GM19324 (cell line): ENCODE data around the gene RAD54L.
"Not testable (repeated sequence)": the region's sequence is repeated elsewhere in the genome, so short reads cannot be mapped to it uniquely, and the experiment has no call there.

Experiments used
- ATAC-seq: cut with Tn5 transposase; IDR thresholded peaks from one replicate; pipeline ENCODE4 v1.9.1; 2021; ENCODE audit warnings: mild to moderate bottlenecking, moderate library complexity; ENCODE audit not compliant: unreplicated experiment, low FRiP score

RAD54L gene

DNA sequence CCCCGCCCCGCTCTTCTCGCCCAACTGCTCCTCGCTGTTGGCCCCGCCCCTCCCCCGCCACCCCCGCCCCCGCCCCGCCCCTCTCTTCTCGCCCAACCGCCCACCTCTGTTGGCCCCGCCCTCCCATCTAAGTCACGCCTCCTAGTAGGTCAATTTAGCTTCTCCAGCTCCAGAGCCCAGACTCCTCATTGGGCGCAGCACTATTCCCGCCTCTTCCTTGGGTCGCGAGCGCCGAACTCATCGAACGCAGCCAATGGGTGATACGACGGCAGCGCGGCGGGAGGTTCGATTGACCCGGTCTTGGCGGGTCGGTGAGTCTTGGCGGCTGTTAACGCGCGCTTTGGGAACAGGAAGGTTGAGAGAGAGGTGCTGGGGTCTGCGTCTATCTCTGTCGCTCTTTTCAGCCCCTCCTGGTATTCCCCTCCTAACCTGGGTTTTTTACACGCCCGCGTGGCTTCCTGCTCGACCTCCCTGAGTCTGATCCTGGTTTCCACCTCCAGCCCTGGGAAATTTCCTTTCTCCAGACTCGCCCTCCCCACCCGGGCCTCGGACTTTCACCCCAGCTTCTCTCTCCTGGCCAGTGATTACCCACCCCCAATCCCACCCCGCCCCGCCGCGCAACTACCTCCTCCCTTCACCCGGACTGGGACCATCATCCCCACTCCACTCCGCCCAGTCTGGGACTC lies at the start of gene RAD54L:
Gene RAD54L, plus strand, starts transcription at position 328 of the 686 bp plus-strand sequence. CDS start 643 bp downstream, outside the sequence.
- peak; percentile 93 for ATAC-seq

- peak; percentile 82 for ATAC-seq
Observed at GRCh38 chr1:46197964-46198811, 49.4 kb upstream of the RAD54L start, which contains the start of gene POMGNT1. POMGNT1 (minus strand) TSS chr1:46198434; CDS start chr1:46197821, 613 bp downstream.

- no peak for ATAC-seq
Observed at GRCh38 chr1:46199233-46199749, 48.3 kb upstream of the RAD54L start.

- ATAC-seq = no peak
Observed at GRCh38 chr1:46203738-46204405, 43.7 kb upstream of the RAD54L start.

- no peak for ATAC-seq
Observed at GRCh38 chr1:46204406-46204742, 43.2 kb upstream of the RAD54L start.

GRCh38 chr1:46205141-46205540 lies 42.4 kb upstream of the RAD54L start:
- ATAC-seq = no peak

DNA sequence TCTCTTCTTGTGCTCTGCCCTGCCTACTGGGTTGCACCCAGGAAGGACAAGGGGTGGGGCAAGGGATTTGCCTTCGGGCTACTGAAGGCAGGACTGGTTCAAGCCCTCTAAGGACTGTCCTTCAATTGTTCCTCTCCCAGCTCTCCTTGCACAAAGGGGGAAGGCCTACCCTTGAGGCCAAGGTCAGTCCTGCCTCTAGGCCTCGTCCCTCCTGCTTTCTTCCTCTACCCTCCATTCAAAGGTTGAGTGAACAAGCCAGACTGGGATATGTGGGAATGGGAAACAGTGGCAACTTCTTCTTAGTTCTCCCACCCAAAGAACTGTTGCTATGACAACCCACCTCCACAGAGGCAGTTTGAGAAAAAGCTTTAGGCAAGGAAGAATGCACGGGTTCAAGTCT lies 41.8 kb upstream of the RAD54L start:
- ATAC-seq = no peak

DNA sequence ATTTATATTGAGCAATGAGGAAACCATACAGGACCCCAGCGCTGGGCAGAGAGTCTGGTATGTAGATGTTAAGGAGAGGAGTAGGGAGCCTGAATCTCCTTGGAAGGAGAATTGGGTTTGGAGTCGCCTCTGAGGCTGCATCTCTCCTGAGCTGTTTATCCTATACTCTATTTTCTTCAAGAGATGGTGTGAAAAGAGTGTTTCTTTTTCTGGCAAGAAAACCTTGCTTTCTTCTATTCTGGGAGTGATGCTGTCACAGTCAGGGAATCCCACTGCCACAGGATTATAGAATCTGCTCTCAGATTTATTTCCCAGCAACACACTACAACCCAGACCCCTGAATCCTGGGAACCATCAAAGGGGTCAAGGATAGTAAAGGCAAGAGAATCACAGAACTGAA lies 41.2 kb upstream of the RAD54L start:
- ATAC-seq = no peak

GRCh38 chr1:46210561-46210960 lies 37.0 kb upstream of the RAD54L start:
- no peak for ATAC-seq

GRCh38 chr1:46211051-46211450 lies 36.5 kb upstream of the RAD54L start:
- ATAC-seq = no peak

GRCh38 chr1:46215504-46215903 lies 32.1 kb upstream of the RAD54L start:
- ATAC-seq = no peak

DNA sequence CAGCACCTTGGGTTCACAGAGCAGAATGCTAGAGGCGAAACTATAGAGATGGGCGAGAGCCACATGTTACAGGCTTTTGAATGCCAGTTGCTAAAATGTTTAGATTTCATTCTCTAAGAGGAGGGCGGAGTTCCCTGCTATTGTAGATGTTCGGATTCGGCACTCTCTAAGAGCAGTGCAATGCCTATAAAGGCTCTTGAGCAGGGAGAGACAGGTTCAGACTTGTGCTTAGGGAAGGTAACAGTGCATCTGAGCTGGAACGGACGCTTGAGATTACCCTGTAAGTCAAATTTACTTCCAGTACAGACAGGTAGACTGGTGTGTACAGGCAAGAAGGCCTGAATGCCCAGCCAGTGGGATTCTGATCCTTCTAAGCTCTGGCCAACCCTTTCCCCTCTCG lies 29.1 kb upstream of the RAD54L start:
- ATAC-seq = no peak

DNA sequence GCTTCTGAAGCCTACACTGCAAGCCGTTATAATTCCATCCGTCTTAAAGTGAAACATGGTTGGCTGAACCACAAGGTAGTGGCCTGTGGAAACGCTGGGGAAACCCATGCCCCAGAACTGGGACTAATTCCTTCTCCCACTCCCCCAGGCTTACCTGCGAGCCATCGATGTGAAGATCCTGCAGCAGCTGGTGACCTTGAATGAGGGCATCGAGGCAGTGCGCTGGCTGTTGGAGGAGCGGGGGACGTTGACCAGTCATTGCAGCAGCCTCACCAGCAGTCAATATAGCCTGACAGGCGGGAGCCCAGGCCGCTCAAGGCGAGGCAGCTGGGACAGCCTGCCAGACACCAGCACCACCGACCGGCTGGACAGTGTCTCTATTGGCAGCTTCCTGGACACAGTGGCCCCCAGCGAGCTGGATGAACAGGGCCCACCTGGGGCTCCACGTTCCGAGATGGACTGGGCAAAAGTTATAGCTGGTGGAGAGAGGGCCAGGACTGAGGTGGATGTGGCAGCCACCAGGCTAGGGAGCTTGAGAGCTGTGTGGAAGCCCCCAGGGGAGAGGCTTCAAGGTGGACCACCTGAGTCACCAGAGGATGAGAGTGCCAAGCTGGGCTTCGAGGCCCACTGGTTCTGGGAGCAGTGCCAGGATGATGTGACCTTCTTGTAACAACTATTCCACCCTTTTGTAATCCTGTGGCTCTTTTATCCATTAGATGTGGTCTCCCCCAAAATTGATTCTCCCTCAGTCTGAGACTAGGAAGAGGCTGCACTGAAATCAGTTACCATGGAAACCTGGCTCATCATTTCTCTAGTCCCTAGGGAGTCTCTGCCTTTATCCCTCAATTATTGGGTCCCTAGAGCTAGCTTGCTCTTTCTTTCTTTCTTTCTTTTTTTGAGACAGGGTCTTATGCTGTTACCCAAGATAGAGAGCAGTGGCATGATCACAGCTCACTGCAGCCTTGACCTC lies 27.7 kb upstream of the RAD54L start:
- ATAC-seq = no peak

GRCh38 chr1:46220808-46221207 lies 26.8 kb upstream of the RAD54L start:
- ATAC-seq = no peak

DNA sequence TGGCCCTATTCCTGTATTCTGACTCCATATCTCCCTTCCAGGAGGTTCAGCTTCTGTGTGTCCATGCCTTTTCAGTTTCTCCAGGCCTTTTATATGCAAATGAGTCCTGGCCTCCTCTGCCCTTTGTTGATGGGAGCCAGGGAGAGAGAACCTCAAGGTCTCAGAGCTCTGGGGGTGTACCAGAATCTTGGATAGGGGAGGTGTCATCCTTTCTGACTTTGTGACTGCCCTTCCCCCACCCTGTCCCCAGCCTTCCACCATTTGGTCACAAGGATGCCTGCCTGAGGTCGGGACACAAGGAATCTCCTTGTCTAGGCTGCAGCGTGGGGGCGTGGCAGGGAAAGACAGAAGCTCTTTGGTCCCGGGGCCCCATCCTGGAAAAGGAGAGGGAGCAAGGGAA lies 25.8 kb upstream of the RAD54L start:
- ATAC-seq = no peak

- ATAC-seq = not testable (repeated sequence)
Observed at GRCh38 chr1:46223055-46223454, 24.5 kb upstream of the RAD54L start.

GRCh38 chr1:46223472-46223943 lies 24.1 kb upstream of the RAD54L start:
- ATAC-seq = no peak

DNA sequence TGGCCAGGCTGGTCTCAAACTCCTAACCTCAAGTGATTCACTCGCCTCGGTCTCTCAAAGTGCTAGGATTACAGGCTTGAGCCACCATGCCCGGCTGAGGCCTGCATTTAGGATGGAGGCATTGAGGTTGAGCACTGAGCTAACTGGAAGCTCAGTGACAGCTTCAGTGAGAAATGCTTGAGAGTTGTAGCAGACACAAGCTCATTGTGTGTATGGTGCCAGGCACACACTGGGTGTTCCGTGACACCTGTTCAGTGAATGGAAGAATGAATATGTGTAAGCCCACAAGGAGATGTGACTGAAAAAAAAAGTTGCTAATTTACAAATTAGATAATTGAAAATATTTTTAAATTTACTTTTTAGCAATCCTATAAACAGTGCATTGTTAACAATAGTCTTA lies 22.6 kb upstream of the RAD54L start:
- no peak for ATAC-seq

DNA sequence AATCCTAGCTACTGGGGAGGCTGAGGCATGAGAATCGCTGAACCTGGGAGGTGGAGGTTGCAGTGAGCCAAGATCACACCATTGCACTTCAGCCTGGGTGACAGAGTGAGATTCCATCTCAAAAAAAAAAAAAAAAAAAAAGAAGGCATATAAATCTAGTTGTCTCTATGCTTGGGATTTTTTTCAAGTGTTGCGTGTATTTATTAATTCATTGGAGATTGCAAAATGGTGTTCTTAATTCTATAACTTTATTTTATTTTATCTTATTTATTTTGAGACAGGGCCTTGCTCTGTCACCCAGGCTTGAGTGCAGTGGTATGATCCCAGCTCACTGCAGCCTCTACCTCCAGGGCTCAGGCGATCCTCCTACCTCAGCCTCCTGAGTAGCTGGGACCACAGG lies 16.3 kb upstream of the RAD54L start:
- not testable (repeated sequence) for ATAC-seq

DNA sequence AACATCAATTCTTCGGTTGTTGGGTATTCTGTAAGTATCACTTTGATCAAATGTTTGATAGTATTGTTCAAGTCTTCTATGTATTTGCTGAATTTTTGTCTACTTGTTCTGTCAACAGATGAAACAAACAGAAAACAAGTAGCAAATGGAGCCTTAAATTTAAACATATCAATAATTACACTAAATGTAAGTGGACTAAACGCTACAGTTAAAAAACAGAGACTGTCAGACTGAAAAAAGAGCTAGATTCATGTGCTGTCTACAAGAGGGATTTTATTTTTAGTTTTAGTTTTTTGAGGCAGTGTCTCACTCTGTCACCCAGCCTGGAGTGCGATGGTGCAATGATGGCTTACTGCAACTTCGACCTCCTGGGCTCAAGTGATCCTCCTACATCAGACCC lies 10.7 kb upstream of the RAD54L start:
- no peak for ATAC-seq
